GM21526 (cell line): ENCODE results near the gene TMEM208.

Source experiments
- ATAC-seq: cut with Tn5 transposase; IDR thresholded peaks from one replicate; pipeline ENCODE4 v1.9.1; 2021; ENCODE audit warnings: moderate library complexity; ENCODE audit not compliant: unreplicated experiment, low FRiP score

The TMEM208 gene

DNA sequence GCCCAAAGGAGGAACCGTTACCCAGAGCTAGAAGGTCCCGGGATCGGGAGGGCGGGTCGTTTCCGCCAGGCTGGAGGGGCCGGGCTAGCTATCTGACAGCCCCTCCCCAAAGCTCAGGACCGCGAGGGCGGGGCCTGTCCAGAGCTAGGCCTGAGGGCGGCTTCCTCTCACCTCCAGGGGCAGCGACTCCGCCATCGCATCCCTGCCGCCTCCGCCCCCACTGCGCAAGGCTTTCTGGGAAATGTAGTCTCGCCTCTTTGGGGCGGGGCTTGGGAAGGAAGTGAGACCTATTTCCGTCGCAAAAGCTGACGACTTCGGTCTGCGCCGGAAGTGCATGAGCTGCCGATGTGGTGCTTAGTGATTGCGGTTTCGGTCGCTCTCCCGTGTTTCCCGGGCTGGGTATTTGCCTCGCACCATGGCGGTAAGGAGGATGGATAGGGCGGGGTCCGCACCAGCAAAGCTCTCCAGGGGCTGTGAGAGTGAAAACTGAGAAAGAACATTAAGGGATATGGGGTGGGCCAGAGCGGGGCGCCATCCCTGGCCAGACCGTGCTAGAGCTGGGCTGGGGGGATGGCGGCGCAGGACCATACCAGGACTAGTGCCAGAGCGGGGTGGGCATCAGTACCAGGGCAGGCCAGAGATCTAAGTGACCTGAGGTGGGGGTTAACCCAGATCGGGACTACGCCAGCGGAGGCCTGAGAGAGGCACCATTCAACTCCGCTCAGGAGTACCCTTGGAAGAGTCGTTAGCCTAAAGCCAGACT, at the start of gene TMEM208:
Gene TMEM208 (plus strand): TSS at position 327 of the 763 bp plus-strand sequence. CDS start 89 bp downstream, at position 416.
- peak; percentile 85 for ATAC-seq

DNA sequence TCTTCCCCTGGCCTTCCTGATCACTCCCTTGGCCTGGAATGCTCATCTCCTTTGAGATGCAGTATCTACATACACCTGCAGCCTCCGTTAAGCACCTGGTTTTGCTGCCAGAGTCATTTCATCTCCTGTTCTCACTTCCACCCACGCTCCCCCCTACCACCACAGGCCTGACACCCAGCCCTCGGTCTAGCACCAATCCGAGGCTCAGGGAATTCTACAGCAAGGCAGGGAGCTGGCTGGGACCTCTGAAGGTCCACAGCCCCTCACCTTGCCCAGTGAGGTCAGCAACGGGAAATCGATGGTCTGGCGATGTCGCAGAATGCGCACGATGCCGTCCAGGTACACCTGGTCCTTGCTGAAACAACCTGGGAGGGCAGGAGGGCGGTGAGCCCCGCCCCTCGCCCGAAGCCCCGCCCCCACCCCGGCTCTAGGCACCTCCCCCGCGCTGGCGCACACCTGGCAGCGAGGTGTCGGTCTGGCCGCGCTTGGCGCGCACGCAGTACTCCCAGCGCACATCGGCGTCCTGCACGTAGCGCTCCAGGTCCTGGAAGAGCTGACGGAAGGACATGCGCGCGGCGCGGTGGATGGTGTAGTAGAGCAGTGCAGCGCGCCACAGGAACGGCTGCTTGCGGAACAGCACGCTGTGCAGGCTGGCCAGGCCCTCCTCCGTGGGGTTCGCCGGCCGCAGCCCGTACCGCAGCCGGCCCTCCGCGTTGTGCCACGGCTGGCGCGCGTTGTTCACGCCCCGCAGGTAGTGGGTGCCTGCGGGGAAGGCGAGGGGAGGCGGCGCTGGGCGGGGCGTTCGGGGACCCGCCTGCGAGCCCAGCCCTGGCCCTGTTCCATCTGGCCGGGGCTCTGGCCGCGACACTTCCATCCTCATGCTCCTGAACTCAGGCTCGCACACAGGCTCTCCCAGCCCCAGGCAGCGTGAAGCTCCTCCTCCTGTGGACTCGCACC, 48.9 kb upstream of the TMEM208 start:
- ATAC-seq = no peak

DNA sequence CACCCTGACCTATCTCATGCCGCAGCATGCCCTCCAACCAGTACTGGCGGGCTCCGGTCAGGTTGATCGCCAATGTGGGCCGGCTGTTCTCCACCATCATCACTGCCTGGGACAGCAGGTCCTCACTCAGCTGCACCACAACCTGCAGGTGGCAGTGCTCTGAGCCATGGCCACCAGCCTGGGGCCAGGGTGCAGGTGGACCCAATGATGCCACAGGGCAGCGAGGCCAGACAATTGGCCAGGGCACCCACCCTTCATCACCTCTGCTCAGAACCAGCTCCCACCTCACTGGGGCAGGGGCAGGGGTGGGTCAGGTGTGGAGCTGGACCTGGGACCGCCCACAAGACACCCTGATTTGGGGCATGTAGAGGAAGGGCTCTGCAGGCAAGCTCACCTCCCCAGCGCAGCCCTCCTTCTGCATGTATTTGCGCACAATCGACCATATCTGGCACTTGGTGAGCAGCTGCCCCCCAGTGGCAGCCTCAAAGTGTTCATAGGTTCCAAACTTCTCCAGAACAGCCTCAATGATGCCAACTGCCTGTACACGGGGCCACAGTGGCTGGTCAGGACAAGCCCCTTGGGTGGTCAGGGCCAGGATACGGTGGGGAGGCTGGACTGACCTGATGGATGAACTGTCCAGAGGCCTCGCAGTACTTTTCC, 47.4 kb upstream of the TMEM208 start:
- no peak for ATAC-seq

DNA sequence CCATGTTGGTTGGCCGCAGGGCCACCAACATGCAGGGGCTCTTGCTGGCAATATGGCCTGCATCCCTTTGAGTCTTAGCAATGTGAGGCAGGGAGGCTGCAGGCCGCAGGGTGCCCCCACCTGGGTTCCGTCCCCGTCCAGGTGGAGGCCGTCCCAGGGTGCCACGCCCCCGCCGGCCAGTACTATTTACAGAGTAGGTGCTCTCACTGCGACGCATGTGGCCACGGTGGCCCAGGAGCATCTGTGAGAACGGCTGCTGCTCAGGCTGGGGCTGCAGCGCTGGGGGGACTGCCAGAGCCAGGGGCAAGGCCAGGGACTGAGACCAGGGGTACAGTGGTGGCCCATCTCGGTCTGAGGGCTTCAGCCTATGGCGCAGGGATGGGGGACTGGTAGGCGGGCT, 46.8 kb upstream of the TMEM208 start:
- no peak for ATAC-seq

DNA sequence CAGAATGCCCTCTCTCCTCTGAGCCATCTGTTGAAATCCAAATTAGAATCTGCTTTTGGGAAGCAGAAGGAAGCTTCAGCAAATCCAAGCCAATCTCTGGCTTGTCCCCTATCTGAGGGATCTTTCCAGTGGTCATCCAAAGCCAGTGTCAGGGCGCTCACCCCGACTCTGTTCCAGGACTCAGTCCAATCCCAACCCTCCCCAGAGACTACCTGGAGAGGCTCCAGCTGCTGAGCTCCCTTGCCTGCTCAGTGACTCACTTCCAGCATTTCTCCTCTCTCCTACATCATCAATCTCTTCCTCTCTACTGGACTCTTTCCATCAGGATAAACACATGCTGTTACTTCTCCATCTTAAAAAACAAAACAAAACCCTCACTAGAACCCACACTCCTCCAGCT, 45.6 kb upstream of the TMEM208 start:
- ATAC-seq = no peak

DNA sequence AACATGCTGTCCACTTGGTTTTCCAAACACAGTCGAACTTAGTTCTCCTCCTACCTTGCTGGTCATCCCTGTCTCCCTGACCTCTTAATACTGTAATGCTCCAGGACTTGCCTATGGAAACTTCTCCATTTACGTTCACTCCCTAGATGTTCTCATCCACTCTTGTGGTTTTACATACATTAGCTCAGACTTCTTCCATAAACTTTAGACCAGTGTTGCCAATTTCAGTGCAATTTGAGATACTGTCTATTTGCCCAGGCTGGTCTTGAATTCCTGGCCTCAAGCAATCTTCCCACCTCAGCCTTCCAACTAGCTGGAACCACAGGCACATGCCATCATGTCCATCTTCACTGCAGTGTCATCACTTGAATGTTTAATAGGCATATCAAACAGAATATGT, 44.6 kb upstream of the TMEM208 start:
- ATAC-seq = no peak

DNA sequence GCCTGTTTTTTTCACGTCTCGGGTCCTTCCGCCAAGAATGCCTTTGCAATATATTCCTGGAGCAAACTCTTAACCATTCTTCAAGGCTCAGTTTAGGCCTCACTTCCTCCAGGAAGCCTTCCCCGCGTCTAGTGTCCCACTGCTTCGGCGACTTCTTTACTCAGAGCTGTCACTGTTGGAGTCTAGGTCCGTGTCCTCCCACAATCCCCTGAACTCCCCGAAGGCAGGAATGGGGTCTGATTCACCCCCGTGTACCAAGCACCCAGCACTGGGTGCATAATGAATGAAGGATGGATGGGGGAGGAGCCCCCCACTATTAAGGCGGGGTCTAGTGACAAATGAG, 43.7 kb upstream of the TMEM208 start:
- ATAC-seq = no peak

DNA sequence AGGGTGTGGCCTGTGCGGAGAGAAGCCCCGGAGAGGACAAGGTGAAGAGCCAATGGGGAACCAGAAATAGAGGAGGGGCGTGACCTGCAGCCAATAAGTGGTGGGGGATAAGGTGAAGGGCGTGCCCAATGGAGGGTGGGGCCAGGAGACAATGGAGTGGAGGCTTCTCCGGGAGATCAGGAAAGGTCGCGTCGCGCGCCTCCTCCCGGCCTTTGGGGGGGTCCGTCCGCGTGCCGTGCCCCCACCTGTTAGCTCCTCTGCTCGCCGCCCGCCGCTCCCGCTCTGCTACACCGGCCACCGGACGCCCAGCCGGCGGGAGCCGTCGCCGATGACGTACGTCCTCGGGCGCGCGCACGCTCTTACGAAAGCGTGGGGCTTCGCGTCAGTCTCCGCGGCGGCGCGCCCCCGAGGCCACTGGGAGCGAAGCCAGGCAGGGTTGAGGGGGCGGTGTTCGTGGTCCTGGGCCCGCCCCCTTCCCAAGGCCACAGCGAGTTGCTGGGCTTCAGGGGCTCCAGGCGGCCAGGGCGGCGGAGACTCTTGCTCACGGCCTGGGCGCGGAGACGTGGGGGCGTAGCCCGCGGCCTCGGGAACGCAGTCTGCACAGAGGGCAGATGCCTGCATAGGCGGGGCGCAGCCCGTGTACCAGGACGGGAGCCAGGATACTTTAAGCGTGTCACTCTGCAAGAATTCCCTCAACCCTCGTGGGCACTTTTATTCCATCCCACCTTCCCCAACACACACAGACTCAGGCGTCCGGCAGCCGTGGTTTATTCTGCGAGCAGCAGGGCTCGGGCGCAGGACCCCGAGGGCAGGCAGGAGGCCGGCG, 43.1 kb upstream of the TMEM208 start, which contains the start of gene MATCAP1:
Gene MATCAP1 (minus strand): TSS at position 337 of the 826 bp plus-strand sequence. CDS start 3,353 bp downstream, outside the sequence.
- ATAC-seq = peak; percentile 81

DNA sequence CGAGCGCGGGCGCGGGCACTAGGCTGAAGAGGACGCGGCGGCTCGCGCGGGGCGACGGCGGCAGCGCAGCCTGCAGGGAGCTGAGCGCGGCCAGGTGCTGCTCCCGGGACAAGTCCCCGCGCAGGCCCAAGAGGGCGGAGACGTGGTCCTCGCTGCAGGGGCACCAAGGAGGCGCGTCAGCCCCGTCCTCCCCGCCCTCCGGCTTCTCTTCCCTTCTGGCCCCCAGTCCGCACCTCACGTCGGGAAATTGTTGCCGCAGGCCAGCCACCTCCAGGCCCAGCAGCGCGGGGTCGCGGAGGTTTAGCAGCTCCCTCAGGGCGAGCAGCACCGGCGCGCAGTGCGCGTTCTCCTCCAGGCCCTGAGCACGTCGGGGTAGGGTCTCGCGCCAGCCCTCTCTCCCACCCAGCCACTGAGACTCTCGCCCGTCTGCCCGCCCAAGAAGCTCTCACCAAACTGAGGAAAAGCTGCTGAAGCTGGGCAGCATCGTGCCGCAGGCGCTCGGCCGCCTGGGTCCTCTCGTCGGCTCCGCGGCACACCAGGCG, 42.4 kb upstream of the TMEM208 start:
- peak; percentile 8 for ATAC-seq

DNA sequence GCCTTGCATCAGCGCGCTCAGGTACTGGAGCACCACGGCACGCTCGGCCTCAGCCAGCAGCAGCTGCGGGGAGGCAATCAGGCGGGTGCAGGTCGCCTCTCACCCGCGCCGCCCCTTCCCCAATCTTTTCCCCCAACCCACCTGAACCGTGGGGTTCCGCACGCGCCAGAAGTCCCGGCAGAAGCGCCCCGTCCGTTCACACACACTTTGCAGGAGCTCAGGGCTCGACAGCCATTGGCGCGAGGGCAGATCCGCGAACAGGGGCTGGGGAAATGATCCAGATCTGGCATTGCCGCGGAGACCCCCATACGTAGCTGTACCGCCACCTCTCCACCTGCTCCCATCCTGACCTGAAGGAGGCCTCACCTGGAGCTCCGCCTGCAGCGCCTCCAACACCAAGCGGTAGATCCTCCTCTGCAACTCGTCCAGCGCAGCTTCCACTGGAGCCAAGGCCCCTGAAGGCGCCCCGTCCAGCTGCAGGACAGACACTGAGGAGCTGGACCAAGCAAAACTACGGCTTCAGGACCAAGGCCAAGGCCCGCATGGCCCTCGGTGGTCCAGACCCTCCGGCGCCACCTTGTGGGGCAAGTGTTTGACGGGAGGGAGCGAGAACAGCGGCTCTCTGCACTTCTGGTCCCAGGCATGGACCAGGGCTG, 41.8 kb upstream of the TMEM208 start:
- no peak for ATAC-seq

DNA sequence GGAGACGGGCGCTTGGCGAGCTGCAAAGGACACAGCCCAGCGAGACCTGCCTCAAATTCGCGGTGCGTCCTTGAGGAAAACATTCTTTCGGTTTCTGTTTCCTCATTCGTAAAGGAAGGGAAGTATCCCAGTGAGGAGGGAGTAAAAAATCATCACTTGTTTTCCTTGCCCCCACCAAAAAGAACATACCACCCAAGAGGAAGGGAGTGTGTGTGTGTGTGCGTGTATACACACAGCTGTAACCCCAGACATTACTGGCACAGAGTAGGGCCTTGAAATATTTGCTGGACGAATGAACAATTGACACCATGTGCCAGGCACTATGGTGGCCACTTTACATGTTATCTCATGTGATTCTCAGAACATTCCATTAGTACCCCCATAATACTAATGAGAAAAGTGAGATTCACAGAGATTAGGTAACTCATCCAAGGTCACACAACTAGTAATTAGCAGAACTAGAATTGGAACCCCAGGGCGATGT, 41.2 kb upstream of the TMEM208 start:
- no peak for ATAC-seq

DNA sequence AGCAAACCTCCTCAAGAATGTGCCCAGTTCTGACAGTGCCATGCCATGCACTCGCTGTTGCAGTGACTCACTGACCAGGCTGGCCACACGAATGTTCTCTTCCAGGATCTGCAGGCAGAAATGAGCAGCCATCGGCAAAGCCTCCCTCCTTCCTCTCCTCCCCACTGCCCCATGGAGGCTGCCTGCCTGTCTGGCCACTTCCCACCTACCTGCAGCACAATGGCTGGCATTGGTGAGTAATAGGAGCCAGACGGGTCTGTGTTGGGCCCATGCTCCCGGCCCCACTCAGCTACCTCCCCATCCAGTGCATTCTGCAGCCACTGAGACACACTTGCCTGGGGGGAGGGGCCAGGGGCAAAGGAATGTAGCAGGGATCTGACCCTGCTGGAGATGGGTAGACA, 40.4 kb upstream of the TMEM208 start:
- ATAC-seq = no peak

DNA sequence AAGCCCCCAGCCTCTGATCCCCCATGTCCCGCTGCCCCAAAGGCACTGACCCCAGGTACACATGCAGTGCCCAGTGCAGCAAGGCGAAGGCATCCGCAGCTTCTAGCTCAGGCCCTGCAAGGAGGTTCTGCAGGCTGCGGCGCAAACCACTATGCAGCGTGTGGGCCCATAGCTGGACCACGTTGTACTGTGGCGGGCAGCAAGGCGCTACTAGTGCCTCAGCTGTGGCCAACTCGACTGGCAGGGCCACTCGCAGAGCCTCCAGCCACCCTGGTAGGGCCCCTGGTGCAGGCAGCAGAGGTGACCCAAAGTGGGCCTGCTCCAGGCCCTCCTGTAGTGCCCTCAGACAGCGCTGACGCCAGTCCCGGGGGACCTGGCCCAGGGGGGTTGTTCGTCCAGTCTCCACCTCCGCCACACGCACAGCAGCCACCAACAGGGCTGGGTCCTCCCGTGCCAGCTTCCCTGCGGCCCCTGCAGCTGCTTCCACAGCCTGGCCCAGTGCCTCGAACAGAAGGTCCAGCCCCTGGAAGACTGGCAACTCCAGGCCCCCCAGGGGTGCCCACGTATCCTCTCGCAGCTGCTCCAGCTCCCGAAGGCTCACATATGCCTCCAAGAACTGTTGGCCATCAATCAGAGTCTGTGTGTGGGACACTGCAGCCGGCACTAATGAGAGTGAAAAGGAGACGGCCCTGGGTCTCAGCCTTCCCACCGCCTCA, 39.6 kb upstream of the TMEM208 start:
- no peak for ATAC-seq

DNA sequence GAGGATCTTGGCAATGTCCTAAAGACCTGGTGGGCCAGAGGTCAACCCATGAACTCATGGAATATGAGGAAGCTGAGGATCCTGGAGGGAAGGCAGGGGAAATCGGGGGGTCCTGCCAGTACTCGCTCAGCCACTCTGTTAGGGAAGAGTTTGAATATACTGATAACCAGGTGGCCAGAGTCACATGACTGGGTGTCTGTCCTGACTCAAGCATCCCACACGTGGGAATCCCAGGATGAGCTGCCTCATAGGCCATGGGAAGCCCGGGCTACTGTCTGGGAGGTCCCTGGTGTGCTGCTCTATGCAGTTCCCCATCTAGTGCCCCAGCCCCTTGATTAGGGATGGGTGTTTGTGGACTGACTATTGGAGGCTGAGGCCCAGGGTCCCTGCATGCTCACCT, 38.6 kb upstream of the TMEM208 start:
- ATAC-seq = no peak

DNA sequence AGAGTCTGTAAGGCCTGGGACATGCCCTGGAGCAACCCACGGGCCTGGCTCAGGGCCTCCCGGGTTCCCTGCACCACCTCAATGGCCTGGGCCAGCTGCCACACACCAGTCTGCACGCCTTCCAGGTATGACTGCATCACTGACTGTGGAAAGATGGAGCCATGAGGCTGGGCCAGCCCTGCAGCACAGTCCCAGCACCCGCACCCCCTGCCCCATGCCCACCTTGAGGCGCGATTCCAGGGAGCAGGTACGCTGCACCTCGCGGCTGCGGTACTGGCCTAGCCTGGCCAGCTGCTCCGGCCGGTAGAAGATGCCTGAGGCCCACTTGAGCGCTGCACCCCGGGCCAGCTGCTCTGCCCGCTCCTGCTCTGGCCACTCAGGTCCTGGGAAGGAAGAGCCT, 38.1 kb upstream of the TMEM208 start:
- ATAC-seq = no peak

DNA sequence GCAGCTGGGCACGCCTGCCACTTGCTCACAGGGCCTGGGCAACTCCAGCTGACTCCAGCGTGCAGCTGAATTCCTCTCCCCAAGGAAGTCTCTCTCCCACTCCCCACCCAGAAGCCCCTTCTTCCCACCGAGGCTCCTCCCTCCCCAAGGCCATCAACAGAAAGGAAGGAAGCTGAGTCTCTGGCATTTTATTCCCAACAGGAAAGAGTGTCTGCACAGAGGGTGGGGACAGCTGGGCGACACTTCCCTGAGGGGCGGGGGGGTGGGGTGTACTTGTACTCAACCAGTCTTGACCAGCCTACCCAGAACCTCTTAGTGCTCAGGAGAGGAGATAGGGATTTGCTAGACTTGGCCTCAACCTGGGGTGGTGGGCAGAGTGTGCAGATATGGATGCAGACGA, 36.9 kb upstream of the TMEM208 start, which contains the start of gene EXOC3L1:
Gene EXOC3L1 (minus strand): TSS at position 96 of the 400 bp plus-strand sequence. CDS start 460 bp downstream, outside the sequence.
- ATAC-seq = no peak

DNA sequence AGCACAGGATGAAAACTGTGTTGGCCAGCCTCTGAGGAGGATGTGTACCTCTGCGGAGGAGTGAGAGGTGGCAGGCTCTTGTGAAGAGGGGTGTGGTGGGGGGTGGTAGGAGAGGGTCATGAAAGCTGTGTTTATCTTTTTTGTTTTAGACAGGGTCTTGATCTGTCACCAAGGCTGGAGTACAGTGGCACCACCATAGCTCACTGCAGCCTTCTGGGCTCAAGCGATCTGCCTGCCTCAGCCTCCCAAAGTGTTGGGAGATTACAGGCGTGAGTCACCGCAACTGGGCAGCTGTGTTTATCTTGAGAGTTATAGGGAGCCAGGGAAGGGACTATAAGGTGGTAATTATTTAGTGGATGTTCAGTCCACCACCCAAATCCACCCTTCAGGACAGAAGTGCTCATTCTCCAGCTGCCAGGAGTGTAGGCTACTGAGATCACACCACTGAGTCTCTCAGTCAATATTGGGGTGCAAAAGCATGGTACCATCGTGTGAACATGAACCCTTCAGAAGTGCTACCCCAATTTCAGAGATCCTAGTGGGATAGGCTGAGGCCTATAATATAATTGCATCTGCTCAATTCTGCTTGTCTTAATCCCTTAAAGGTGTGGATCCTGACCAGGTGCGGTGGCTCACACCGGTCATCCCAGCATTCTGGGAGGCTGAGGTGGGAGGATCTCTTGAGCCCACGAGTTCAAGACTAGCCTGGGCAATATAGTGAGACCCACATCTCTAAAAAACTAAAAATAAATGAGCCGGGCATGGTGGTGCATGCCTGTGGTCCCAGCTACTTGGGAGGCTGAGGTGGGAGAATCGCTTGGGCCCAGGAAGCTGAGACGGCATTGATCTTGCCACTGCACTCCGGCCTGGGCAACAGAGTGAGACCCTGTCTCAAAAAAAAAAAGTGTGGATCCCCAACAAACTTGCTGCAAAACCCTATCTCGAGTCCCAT, 36.2 kb upstream of the TMEM208 start:
- ATAC-seq = no peak
